ENCODE results near the gene TBC1D2. TPM values are rescaled to one million over a fixed set of nuclear protein-coding genes. Genes with fewer than 3 reads are reported as not detected.

Gene TBC1D2
- total and polyA plus RNA-seq, 2 donors (not counting 3 experiments of a cell fraction or from before 2014, with no cell fraction given): 3.4 to 4.5 TPM

GRCh38 chr9:98289614-98290201 lies 34.3 kb upstream of the TBC1D2 start:
- no peak overlapping the region for H2AFZ ChIP-seq (ENCODE audit: low read depth, low read length)
- H3K4me3 ChIP-seq (replicated peaks in 1 of 3; ENCODE audit: insufficient read depth in 1 of 3, low read depth in 1 of 3, low read length in 3 of 3): no peak overlapping the region
- intact Hi-C loops (cut with micrococcal nuclease) (no loop called here), dilution Hi-C loops (cut with MboI; ENCODE audit: extremely low pct_ligation_motif_present, low sequenced_read_pairs) (loop anchor here (25.0 kb wide), 1 partner anchor 473 kb away; no protein-coding TSS in a partner anchor)
- no peaks in the 10 kb centered on the region for H3K4me1 ChIP-seq (ENCODE audit: control insufficient read depth, extremely low read depth, insufficient read depth, low read length)
- TF ChIP-seq POLR2A (IDR thresholded peaks at IDR 0.05; ENCODE audit: low read depth, low read length) (no peak), EZH2 (IDR thresholded peaks at IDR 0.05; ENCODE audit: borderline replicate concordance, low read depth, low read length, severe bottlenecking) (no peak), GATA2 (IDR thresholded peaks at IDR 0.05; ENCODE audit: insufficient read depth, insufficient read length, low read depth, low read length) (no peak), JUN (IDR thresholded peaks at IDR 0.05; ENCODE audit: borderline replicate concordance, insufficient read depth, insufficient read length, low read depth) (no peak), MAX (IDR thresholded peaks at IDR 0.05; ENCODE audit: insufficient read depth, insufficient read length) (no peak), FOS (IDR thresholded peaks at IDR 0.05; ENCODE audit: borderline replicate concordance, insufficient read depth, low read length) (no peak), MYC (IDR thresholded peaks at IDR 0.05; ENCODE audit: low read depth, low read length) (no peak), CTCF (IDR thresholded peaks at IDR 0.05; ENCODE audit: extremely low read depth in 1 of 2, insufficient read depth in 1 of 2, low read depth in 1 of 2, low read length in 2 of 2) (no peak), POLR2AphosphoS5 (IDR thresholded peaks at IDR 0.05; ENCODE audit: insufficient read depth, low read depth, low read length) (no peak)
- DNase-seq (ENCODE audit: low read depth, low spot score) (no peak), FAIRE-seq (no peak)
- no peaks in the 10 kb centered on the region for H3K36me3 ChIP-seq (ENCODE audit: control insufficient read depth in 2 of 2, extremely low read depth in 1 of 2, insufficient read depth in 2 of 2, low read length in 2 of 2)
- no peaks in the 10 kb centered on the region for H3K79me2 ChIP-seq (ENCODE audit: control insufficient read depth, insufficient read depth, low read length)
- no peak overlapping the region for H3K9ac ChIP-seq (replicated peaks; ENCODE audit: extremely low read depth, insufficient read depth, low read length)
- no TSS peak for BruUV-seq (replicated peaks)
- no peak overlapping the region for H3K27ac ChIP-seq (ENCODE audit: insufficient read depth, low read depth, low read length)
- no peaks in the 10 kb centered on the region for H3K9me1 ChIP-seq (replicated peaks; ENCODE audit: control insufficient read depth, extremely low read depth, insufficient read depth, low read length)
- H3K4me2 ChIP-seq (ENCODE audit: insufficient read depth, low read length): no peak overlapping the region
- no peaks in the 10 kb centered on the region for H3K9me3 ChIP-seq (replicated peaks; ENCODE audit: control insufficient read depth, insufficient read depth, low read length)
- ChIA-PET CTCF (interaction anchor here (0.6 kb wide), 1 partner anchor 91 kb away, joined by 3 read pairs; no protein-coding TSS in a partner anchor), POLR2A (no interaction called here)
- H3K27me3 ChIP-seq (ENCODE audit: control insufficient read depth in 2 of 2, insufficient read depth in 2 of 2, low read length in 2 of 2): no peaks in the 10 kb centered on the region
- H4K20me1 ChIP-seq (replicated peaks; ENCODE audit: control insufficient read depth, extremely low read depth, insufficient read depth, low read length): no peaks in the 10 kb centered on the region

Measured in endothelial cell of umbilical vein (primary cell).